ENCODE data around the gene LPAR3. TPM values are rescaled to one million over a fixed set of nuclear protein-coding genes. Genes with fewer than 3 reads are reported as not detected.

Gene LPAR3
- total and polyA plus RNA-seq, 2 experiments from 2014 or later: 10.4 to 36.9 TPM

GRCh38 chr1:84896279-84896678, 3.3 kb upstream of the LPAR3 start:
- DNase-seq (ENCODE audit: low spot score) (no peak), ATAC-seq (no peak)
- peaks cover 5% of the 10 kb centered on the region; the same call in 1 of the 2 replicates for H3F3A ChIP-seq (replicated peaks; ENCODE audit: low read depth)
- Mint-ChIP-seq H3K36me3 (ENCODE audit: low read depth) (peaks cover 3% of the 10 kb centered on the region; the same call in 2 of the 3 replicates), H3K27me3 (ENCODE audit: insufficient read depth, low read depth, poor library complexity) (peaks cover 13% of the 10 kb centered on the region), H3K9me3 (peaks cover 10% of the 10 kb centered on the region; the same call in 2 of the 3 replicates), H3K4me1 (peaks cover 26% of the 10 kb centered on the region), H3K27ac (no peak overlapping the region), H3K4me3 (no peak overlapping the region)
- H3K4me2 ChIP-seq: no peak overlapping the region
- no peak overlapping the region for H3K4me3 ChIP-seq
- H3K27me3 ChIP-seq (ENCODE audit: insufficient read depth): peaks cover 20% of the 10 kb centered on the region
- peaks cover 23% of the 10 kb centered on the region for H3K4me1 ChIP-seq (ENCODE audit: insufficient read depth)
- TF ChIP-seq EZH2 (IDR thresholded peaks at IDR 0.05; ENCODE audit: low read depth, unreplicated experiment) (no peak), JUNB (IDR thresholded peaks at IDR 0.05; ENCODE audit: unreplicated experiment) (no peak), ZNF462 (CRISPR knock-in tag; IDR thresholded peaks at IDR 0.05) (no peak), STAT1 (IDR thresholded peaks at IDR 0.05; ENCODE audit: unreplicated experiment) (no peak), CTCF (conservative IDR thresholded peaks at IDR 0.05; ENCODE audit: low read depth in 2 of 2) (no peak)
- H2AFZ ChIP-seq: no peak overlapping the region
- peaks cover 4% of the 10 kb centered on the region; the same call in 1 of the 2 replicates for H3K79me2 ChIP-seq (replicated peaks; ENCODE audit: insufficient read depth)
- H3K36me3 ChIP-seq (ENCODE audit: insufficient read depth): no peaks in the 10 kb centered on the region
- H3K9me2 ChIP-seq (ENCODE audit: insufficient read depth): no peaks in the 10 kb centered on the region
- H3K27ac ChIP-seq (ENCODE audit: low read depth): no peak overlapping the region
- H4K20me1 ChIP-seq (replicated peaks; ENCODE audit: insufficient read depth): no peaks in the 10 kb centered on the region

Measured in GM23338 (cell line).